Left lung (tissue), 10 donors: ENCODE data around the gene CHST14. TPM values are rescaled to one million over a fixed set of nuclear protein-coding genes. Genes with fewer than 3 reads are reported as not detected.

ENCODE experiments used
- ATAC-seq: fragments of 200-7000 bp; cut with Tn5 transposase; one replicate; pipeline ENCODE4 v1.9.1; 2020; ENCODE audit warnings: moderate library complexity
- DNase-seq, 4 donors: peaks; one replicate each; pipeline ENCODE4 v3.0.0-alpha.2; 2013 to 2020
- H3K27ac ChIP-seq, 2 donors: fragments of 200-600 bp; sonication (generic) in 1 of 2; one replicate each; pipeline versions ENCODE4 v1.5.0 to v1.8.0; 2020 to 2021
- H3K27me3 ChIP-seq, 2 donors: fragments of 200-600 bp; sonication (generic) in 1 of 2; one replicate each; pipeline versions ENCODE4 v1.5.0 to v1.8.0; 2020 to 2021
- H3K36me3 ChIP-seq, 2 donors: fragments of 200-600 bp; sonication (generic) in 1 of 2; one replicate each; pipeline versions ENCODE4 v1.5.0 to v1.8.0; 2020 to 2021
- H3K4me1 ChIP-seq, 2 donors: fragments of 200-600 bp; one replicate each; pipeline ENCODE4 v1.8.0; 2021
- H3K4me3 ChIP-seq, 2 donors: fragments of 200-600 bp; sonication (generic) in 1 of 2; one replicate each; pipeline versions ENCODE4 v1.5.0 to v1.8.0; 2020 to 2021; ENCODE audit warnings: mild to moderate bottlenecking in 1 of 2
- H3K9me3 ChIP-seq, 2 donors: fragments of 200-600 bp; sonication (generic) in 1 of 2; one replicate each; pipeline versions ENCODE4 v1.5.0 to v1.8.0; 2020 to 2021
- CTCF ChIP-seq, 2 donors: fragments of 200-600 bp; sonication (generic) in 1 of 2; IDR thresholded peaks; one replicate each; pipeline versions ENCODE4 v1.5.0 to v1.8.0; 2021; ENCODE audit warnings: antibody characterized with exemption in 2 of 2
- intact Hi-C, 2 donors: fragments of 100-400 bp; cut with DNase I; formaldehyde crosslinking; loops; one replicate each; pipeline versions ENCODE4 v1.11.2 to v1.14.2; 2022
- polyA plus RNA-seq, 6 donors: library from polyadenylated mRNA; unstranded; fragments of 120-200 nt; gene quantifications; one replicate each; pipeline ENCODE4 v1.2.1, GENCODE V29; 2013; ENCODE audit not compliant: insufficient read length in 6 of 6
- total RNA-seq, 2 donors: library from RNA; stranded (reverse); fragmentation: NEBNext Ultra II Directional; extraction: Animal tissue kit (Norgen Biotek cat#: 25700); gene quantifications; one replicate each; pipeline ENCODE4 v1.2.1, GENCODE V29; 2021
- donor health status: DM: no; HTN: yes; CAD: no.
- donor health status: DM: no; HTN: no; CAD: no.

CHST14 gene
- total and polyA plus RNA-seq, 8 donors, result 15.1 to 44.1 (median 37.4) TPM

- Histone ChIP-seq H3K4me1 (peaks cover 21 to 36% of the 10 kb centered on the region in 2 donors), H3K4me3 (no peak overlapping the region), H3K27me3 (peaks cover 23 to 71% of the 10 kb centered on the region in 2 donors), H3K36me3 (no peaks in the 10 kb centered on the region), H3K27ac (no peak overlapping the region), H3K9me3 (no peaks in the 10 kb centered on the region)
- no peak for ATAC-seq
- no peak for TF ChIP-seq CTCF (IDR thresholded peaks at IDR 0.05)
- DNase-seq, result peak in 1 of 4 donors; percentile 72
- intact Hi-C loops, result no loop called here
Observed at GRCh38 chr15:40437752-40438687, 32.8 kb upstream of the CHST14 start.

GRCh38 chr15:40438712-40439111 lies 32.1 kb upstream of the CHST14 start:
- H3K27ac ChIP-seq, result no peak overlapping the region
- ATAC-seq, result no peak
- intact Hi-C loops, result no loop called here
- no peak overlapping the region for H3K4me3 ChIP-seq
- TF ChIP-seq CTCF (IDR thresholded peaks at IDR 0.05), result no peak
- H3K36me3 ChIP-seq, result no peaks in the 10 kb centered on the region
- DNase-seq, result peak in 1 of 4 donors; percentile 68
- peaks cover 23 to 71% of the 10 kb centered on the region in 2 donors for H3K27me3 ChIP-seq
- H3K4me1 ChIP-seq, result peaks cover 24 to 43% of the 10 kb centered on the region in 2 donors
- H3K9me3 ChIP-seq, result no peaks in the 10 kb centered on the region

GRCh38 chr15:40439461-40439959 lies 31.3 kb upstream of the CHST14 start:
- Histone ChIP-seq H3K4me3 (peak overlapping the region; percentile 28 to 80), H3K27ac (no peak overlapping the region), H3K36me3 (no peaks in the 10 kb centered on the region), H3K27me3 (peaks cover 23 to 71% of the 10 kb centered on the region in 2 donors), H3K4me1 (peaks cover 25 to 50% of the 10 kb centered on the region in 2 donors), H3K9me3 (no peaks in the 10 kb centered on the region)
- ATAC-seq (peak; percentile 7), DNase-seq (peak in 1 of 4 donors; percentile 75)
- intact Hi-C loops, result no loop called here
- no peak for TF ChIP-seq CTCF (IDR thresholded peaks at IDR 0.05)

- Histone ChIP-seq H3K4me1 (peaks cover 25 to 56% of the 10 kb centered on the region in 2 donors), H3K4me3 (peak overlapping the region; percentile 28 to 80), H3K36me3 (no peaks in the 10 kb centered on the region), H3K9me3 (no peaks in the 10 kb centered on the region), H3K27me3 (peaks cover 23 to 65% of the 10 kb centered on the region in 2 donors), H3K27ac (no peak overlapping the region)
- peak in 2 of 4 donors; percentile 63 to 69 for DNase-seq
- no peak for TF ChIP-seq CTCF (IDR thresholded peaks at IDR 0.05)
- intact Hi-C loops, result no loop called here
- peak; percentile 37 for ATAC-seq
Observed at GRCh38 chr15:40439960-40440742, 30.6 kb upstream of the CHST14 start.
